Stimulated activated CD8-positive, alpha-beta memory T cell treated with anti-CD3 and anti-CD28 coated beads, Interleukin-7, amount 100 ng/mL, for 4 hours (primary cell): Measurements from ENCODE around the gene AUNIP.

Experiments
- DNase-seq, 2 donors: peaks; one replicate each; pipeline ENCODE4 v3.0.0-alpha.2; 2020; ENCODE audit warnings: low read depth in 2 of 2

The AUNIP gene

GRCh38 chr1:25809283-25809926 is 49.9 kb downstream of the AUNIP start:
- DNase-seq, result no peak

GRCh38 chr1:25808481-25809244 is 50.6 kb downstream of the AUNIP start:
- no peak for DNase-seq

DNA sequence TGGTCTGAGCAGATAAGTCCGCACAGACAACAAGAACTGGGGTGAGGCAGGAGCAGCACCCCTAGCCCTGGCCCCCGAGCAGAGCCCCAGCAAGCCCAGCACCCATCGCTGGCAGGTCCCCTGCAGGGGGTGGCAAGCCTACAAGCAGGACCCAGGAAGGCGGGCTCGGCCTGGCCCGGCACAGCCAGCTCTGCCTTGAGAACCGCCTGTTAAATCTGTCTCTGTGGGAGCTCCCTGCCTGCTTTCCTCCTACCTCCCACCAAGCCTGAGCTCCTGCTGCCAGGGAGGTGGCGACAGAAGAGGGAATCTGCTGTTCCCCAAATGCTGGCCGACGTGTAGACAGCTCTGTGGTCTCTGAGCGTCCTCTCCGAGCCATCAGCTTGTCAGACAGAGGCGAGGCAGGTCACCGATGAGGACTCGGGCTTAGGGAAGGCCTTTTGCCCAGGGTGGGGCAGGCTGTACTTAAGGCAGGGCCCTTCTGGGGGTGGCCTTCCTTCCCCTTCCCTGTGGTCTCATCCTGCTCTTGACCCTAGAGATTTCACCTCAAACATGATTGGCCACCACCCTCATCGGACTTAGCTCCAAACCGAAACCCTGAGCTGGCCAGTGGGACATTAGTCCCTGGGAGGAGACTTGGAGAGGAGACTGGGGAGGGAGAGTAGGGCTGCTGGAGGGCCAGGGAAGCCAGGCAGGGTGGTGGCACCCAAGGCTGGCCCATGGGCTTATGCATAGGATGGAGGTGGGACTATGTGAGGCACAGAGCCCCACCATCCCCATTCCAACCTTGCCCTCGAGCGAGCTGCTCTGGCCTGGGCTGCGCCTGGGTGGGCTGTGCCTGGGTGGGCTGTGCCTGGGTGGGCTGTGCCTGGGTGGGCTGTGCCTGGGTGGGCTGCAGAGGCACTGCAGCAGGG is 51.5 kb downstream of the AUNIP start:
- no peak for DNase-seq

DNA sequence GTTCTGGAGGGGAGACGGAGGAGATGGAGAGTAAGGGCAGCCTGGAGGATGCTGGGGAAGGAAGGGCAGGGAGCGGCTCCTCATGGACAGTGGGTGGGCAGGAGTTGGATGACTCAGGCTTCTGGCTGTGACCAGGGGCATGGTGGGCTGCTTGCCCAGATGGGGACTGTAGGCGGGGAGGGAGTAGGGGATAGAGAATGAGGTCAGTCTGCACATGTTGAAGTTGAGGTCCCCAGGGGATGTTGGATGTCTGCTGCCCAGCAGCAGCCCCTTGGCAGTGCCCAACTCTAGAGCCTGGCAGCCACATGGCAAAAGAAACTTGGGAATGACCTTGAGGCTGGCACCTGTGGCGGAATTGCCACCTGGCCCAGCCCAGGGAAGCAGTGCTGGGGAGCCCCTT is 52.8 kb downstream of the AUNIP start:
- no peak for DNase-seq

DNA sequence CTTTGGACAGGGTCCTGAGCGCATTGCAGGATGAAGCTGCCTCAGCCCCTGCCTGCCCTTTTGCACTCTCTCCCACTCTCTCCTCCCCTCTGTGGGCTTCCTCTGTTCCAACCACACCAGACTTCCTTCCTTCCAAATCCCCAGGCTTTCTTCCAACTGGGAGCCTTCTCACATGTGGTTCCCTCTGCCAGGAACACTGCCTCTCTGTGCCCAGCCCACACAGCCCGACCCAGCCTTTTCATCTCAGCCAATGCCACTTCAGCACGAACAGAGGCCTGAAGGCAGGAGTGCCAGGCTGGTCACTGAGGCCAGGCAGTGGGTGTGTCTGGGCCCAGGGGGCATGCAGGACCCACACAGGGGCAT is 53.4 kb downstream of the AUNIP start:
- DNase-seq, result no peak

- no peak for DNase-seq
Observed at GRCh38 chr1:25804964-25805862, 54.0 kb downstream of the AUNIP start.

DNA sequence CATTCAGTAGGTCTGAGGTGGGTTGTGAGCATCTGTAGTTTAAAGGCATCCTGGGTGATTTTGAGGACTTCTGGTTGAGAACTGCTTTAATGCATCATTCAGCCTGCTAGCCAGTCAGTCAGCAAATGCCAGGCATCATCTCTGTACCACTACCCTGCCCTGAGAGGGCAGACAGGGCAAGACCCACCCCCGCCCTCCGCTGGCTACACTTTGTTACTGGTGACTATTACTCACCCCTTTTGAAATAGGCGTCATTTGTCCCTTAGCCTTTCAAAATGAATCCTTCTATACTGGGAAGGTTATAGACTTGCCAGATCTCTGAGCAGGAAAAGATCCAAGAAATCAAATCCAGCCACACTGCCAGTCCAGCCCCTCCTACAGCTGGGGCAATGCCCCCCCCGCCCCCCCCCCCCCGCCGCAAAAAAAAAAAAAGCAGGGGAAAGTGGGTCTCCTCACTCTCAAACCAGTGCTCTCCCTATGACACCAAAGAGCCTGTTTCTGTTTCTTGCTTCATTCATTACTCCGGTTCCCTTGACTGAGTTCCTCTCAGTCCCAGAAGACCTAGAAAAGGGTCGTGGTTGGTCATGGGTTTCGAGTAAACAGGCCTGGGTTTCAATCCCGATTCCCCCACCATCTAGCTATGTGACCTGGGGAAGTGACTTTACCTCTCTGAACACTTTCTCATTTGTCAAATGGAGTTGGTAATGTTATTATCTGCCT is 54.9 kb downstream of the AUNIP start:
- DNase-seq, result no peak

DNA sequence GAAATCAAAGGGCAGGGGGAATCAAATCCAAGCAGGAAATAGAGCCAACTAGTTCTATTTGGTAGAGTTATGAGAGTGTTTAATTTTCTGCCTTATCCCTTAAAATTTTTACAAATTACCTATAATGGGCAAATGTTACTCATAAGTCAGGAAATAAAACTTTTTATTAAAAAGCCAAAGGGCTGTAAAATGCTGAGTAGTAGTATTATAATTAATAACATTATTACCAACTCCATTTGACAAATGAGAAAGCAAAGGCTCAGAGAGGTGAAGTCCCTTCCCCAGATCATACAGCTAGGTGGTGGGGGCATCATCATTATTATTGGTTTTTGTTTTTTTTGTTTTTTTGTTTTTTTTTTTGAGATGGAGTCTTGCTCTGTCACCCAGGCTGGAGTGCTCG is 55.9 kb downstream of the AUNIP start:
- no peak for DNase-seq

DNA sequence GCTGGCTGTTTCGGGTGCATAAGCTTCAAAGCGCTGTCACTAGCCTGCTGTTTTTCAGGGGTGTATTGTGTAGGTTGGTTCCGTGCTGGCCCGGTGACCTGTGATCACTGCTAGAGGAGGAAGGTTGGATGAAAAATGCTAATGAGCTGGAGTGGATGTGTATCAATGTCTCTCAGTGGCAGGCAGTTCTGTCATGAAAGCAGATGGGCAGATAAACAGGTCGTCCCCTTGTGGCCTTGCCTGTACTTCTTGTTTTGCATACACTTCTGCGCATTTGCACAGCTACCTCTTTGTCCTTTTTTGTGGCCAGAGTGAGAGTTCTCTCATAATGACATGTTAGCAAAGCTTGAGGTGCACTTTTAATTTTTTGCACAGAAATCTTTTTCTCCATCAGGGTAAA is 56.3 kb downstream of the AUNIP start:
- no peak for DNase-seq

- no peak for DNase-seq
Observed at GRCh38 chr1:25800703-25801377, 58.4 kb downstream of the AUNIP start.

GRCh38 chr1:25799935-25800702 is 59.1 kb downstream of the AUNIP start, which contains the start of gene SELENON:
Gene SELENON, plus strand, starts transcription at chr1:25800193. Its CDS starts 38 bp downstream, at chr1:25800231.
- no peak for DNase-seq

DNA sequence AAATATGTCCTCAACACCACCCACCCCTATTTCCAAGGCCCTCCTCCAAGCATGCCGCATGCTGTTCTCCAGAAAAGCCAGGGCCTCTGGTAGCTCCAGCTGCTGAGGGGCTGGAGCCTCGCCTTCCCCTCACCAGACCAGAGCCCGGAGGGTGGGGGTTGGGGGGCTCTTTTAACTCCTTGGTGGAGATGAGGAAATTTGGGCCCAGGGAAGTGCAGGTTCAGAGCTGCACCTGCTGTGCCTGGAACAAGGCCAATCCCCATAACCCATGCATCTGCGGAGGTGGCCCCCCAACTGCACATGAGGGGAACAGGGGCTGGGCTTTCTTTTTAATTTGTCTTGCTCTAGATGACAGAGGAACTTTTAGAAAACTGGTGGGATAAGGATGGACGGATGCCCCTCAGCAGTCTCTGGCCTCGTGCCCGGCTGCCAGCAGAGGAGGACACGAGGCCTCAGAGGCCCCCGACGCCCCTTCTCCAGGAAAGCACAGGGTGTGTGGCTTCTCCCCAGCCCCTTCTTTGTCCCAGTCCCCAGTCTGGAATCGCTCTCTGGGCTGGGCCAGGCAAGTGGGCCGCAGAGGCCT is 59.8 kb downstream of the AUNIP start:
- no peak for DNase-seq

- no peak for DNase-seq
Observed at GRCh38 chr1:25798666-25799351, 60.4 kb downstream of the AUNIP start.

DNA sequence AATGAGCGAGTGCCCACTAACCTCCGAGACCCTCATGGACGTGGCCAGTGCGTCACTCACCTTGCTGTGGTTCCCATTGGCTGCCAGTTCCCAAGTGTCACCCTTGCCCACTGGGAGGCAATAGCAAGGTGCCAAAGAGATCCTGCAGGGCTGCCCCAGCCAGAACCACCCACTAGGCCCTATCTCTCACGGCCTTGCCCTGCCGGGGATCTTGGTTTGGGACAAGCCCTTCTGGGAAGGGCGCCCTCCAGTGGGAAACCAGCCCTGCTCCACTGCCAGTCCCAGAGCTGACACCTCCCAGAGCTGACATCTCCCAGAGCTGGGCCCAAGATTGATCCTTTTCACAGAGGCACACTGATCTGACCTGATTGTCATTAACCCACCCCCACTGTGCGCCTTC is 61.3 kb downstream of the AUNIP start:
- DNase-seq, result no peak

DNA sequence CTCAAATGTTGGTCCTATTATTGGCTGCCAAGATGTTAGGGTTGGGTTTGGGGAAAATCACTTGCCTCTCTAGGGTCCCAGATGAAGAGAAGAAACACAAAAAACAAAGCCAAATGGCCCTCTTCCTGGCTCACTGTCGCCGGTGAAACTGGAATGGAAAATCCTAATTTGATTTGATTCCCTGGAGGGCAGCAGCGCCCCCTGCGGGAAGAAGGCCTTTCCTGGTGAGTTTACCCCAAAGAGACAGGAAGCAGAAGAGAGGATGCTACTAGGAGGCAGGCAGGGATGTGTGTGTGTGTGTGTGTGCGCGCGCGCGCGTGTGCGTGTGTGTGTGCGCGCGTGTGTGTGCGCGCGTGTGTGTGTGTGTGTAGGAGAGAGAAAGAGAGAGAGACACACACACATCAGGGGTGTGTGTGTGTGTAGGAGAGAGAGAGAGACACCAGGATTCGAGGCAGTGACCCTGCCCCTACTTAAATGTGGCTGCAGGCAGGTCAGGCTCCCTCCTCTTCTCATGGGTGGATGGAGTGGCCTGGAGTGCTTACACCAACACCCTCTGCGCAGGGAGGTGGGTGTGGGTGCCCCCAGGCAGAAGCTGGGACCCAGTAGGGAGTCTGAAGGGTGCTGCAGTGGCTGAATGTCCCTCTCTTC is 62.3 kb downstream of the AUNIP start:
- peak; percentile 64 to 76 for DNase-seq

GRCh38 chr1:25795946-25796810 is 63.1 kb downstream of the AUNIP start:
- peak in 1 of 2 donors; percentile 22 for DNase-seq

GRCh38 chr1:25795211-25795610 is 64.0 kb downstream of the AUNIP start:
- no peak for DNase-seq
